Breast epithelium (tissue), 4 donors: ENCODE measurements around the gene ITGA8. TPM values are rescaled to one million over a fixed set of nuclear protein-coding genes. Genes with fewer than 3 reads are reported as not detected.

Source experiments
- DNase-seq, 2 donors: peaks; one replicate each; pipeline ENCODE4 v3.0.0-alpha.2; 2019; ENCODE audit warnings: low spot score in 2 of 2
- H3K27ac ChIP-seq, 2 donors: fragments of 200-600 bp; sonication (generic) in 1 of 2; one replicate each; pipeline ENCODE4 v1.5.1; 2016 to 2019; ENCODE audit warnings: mild to moderate bottlenecking in 1 of 2
- H3K27me3 ChIP-seq, 2 donors: fragments of 200-600 bp; sonication (generic) in 1 of 2; one replicate each; pipeline versions ENCODE4 v1.5.1 to v1.6.0; 2017 to 2019; ENCODE audit warnings: control low read depth in 1 of 2, mild to moderate bottlenecking in 1 of 2
- H3K36me3 ChIP-seq: fragments of 200-600 bp; one replicate; pipeline ENCODE4 v1.5.1; 2019
- H3K4me1 ChIP-seq, 2 donors: fragments of 200-600 bp; sonication (generic); one replicate each; pipeline ENCODE4 v1.5.1; 2016 to 2019; ENCODE audit warnings: control low read depth in 1 of 2
- H3K4me3 ChIP-seq, 3 donors: fragments of 200-600 bp; sonication (generic); 1 replicate in 2 of 3; 2 replicates in 1 of 3; pipeline ENCODE4 v1.5.1; 2016 to 2019; ENCODE audit warnings: mild to moderate bottlenecking in 3 of 3, moderate library complexity in 2 of 3
- H3K9me3 ChIP-seq, 2 donors: fragments of 200-600 bp; sonication (generic) in 1 of 2; one replicate each; pipeline ENCODE4 v1.5.1; 2016 to 2019; ENCODE audit warnings: control low read depth in 1 of 2
- POLR2A ChIP-seq: fragments of 450-650 bp; IDR thresholded peaks from one replicate; pipeline ENCODE4 v1.6.1; 2016; ENCODE audit warnings: antibody characterized with exemption, mild to moderate bottlenecking, moderate library complexity
- POLR2AphosphoS5 ChIP-seq, 3 donors: sonication (generic); formaldehyde crosslinking; IDR thresholded peaks; one replicate each; pipeline ENCODE4 v1.6.1; 2017; ENCODE audit warnings: antibody characterized with exemption in 3 of 3
- intact Hi-C: fragments of 100-400 bp; cut with DNase I; formaldehyde crosslinking; loops from one replicate; pipeline ENCODE4 v1.15.1; 2023; ENCODE audit warnings: low total_unique reads
- total RNA-seq, 3 donors: library from RNA; depleted of rRNA; stranded (reverse); fragments of >200 nt; gene quantifications; one replicate each; pipeline ENCODE4 v1.1.0, GENCODE V29; 2016
- TF ChIP-seq, protein P1 (sequence below), 3 donors: fragments of 450-650 bp; IDR thresholded peaks; one replicate each; pipeline ENCODE4 v1.5.1; 2016 to 2017; ENCODE audit warnings: antibody characterized with exemption in 3 of 3, mild to moderate bottlenecking in 3 of 3, moderate library complexity in 3 of 3

The ITGA8 gene
- total RNA-seq, 3 donors from 2014 or later = 2.0 to 2.9 (median 2.6) TPM

DNA sequence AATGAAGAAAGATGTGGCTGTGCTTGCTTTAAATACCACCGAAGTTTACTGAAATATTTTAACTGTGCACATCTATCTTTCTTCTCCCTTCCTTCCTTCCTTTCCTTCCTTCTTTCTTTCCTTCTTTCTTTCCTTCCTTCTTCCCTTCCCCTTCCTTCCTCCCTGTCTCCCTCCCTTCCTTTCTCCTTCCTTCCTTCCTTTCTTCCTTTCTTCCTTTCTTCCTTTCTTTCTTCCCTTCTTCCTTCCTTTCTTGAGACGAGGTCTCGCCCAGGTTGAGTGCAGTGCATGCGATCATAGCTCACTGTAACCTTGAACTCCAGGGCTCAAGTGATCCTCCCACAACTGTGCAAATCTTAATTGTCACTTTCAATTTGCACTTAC lies 190.9 kb downstream of the ITGA8 start:
- TF ChIP-seq POLR2A = no peak
- TF ChIP-seq POLR2AphosphoS5 (IDR thresholded peaks at IDR 0.05) = no peak
- TF ChIP-seq, protein P1, sequence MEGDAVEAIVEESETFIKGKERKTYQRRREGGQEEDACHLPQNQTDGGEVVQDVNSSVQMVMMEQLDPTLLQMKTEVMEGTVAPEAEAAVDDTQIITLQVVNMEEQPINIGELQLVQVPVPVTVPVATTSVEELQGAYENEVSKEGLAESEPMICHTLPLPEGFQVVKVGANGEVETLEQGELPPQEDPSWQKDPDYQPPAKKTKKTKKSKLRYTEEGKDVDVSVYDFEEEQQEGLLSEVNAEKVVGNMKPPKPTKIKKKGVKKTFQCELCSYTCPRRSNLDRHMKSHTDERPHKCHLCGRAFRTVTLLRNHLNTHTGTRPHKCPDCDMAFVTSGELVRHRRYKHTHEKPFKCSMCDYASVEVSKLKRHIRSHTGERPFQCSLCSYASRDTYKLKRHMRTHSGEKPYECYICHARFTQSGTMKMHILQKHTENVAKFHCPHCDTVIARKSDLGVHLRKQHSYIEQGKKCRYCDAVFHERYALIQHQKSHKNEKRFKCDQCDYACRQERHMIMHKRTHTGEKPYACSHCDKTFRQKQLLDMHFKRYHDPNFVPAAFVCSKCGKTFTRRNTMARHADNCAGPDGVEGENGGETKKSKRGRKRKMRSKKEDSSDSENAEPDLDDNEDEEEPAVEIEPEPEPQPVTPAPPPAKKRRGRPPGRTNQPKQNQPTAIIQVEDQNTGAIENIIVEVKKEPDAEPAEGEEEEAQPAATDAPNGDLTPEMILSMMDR (IDR thresholded peaks at IDR 0.05) = no peak
- Histone ChIP-seq H3K9me3 (no peaks in the 10 kb centered on the region), H3K27me3 (no peaks in the 10 kb centered on the region), H3K4me3 (no peak overlapping the region), H3K4me1 (no peaks in the 10 kb centered on the region), H3K36me3 (no peaks in the 10 kb centered on the region), H3K27ac (no peak overlapping the region)
- intact Hi-C loops = no loop called here
- no peak for DNase-seq

GRCh38 chr10:15526754-15527153 lies 193.0 kb downstream of the ITGA8 start:
- H3K27me3 ChIP-seq = no peaks in the 10 kb centered on the region
- TF ChIP-seq, protein P1 (IDR thresholded peaks at IDR 0.05) = no peak
- TF ChIP-seq POLR2A (no peak), POLR2AphosphoS5 (IDR thresholded peaks at IDR 0.05) (no peak)
- no peak overlapping the region for H3K4me3 ChIP-seq
- intact Hi-C loops = no loop called here
- no peaks in the 10 kb centered on the region for H3K4me1 ChIP-seq
- H3K27ac ChIP-seq = no peak overlapping the region
- no peak for DNase-seq
- no peaks in the 10 kb centered on the region for H3K9me3 ChIP-seq
- H3K36me3 ChIP-seq = no peaks in the 10 kb centered on the region

GRCh38 chr10:15521328-15521903 lies 198.3 kb downstream of the ITGA8 start:
- Histone ChIP-seq H3K27ac (no peak overlapping the region), H3K27me3 (no peaks in the 10 kb centered on the region), H3K36me3 (no peaks in the 10 kb centered on the region), H3K4me3 (no peak overlapping the region), H3K9me3 (no peaks in the 10 kb centered on the region), H3K4me1 (no peaks in the 10 kb centered on the region)
- DNase-seq = no peak
- intact Hi-C loops = no loop called here
- TF ChIP-seq POLR2A (no peak), POLR2AphosphoS5 (IDR thresholded peaks at IDR 0.05) (no peak)
- TF ChIP-seq, protein P1 (IDR thresholded peaks at IDR 0.05) = no peak

- H3K27ac ChIP-seq = no peak overlapping the region
- H3K4me3 ChIP-seq = no peak overlapping the region
- intact Hi-C loops = no loop called here
- H3K36me3 ChIP-seq = no peaks in the 10 kb centered on the region
- no peak for TF ChIP-seq POLR2AphosphoS5 (IDR thresholded peaks at IDR 0.05)
- TF ChIP-seq, protein P1 (IDR thresholded peaks at IDR 0.05) = no peak
- TF ChIP-seq POLR2A = no peak
- DNase-seq = no peak
- no peaks in the 10 kb centered on the region for H3K9me3 ChIP-seq
- no peaks in the 10 kb centered on the region for H3K4me1 ChIP-seq
- H3K27me3 ChIP-seq = no peaks in the 10 kb centered on the region
These were observed 201.5 kb downstream of the ITGA8 start for GRCh38 chr10:15518250-15518649.

GRCh38 chr10:15516256-15517085 lies 203.3 kb downstream of the ITGA8 start:
- intact Hi-C loops = no loop called here
- Histone ChIP-seq H3K4me1 (no peaks in the 10 kb centered on the region), H3K36me3 (no peaks in the 10 kb centered on the region), H3K27ac (no peak overlapping the region), H3K9me3 (no peaks in the 10 kb centered on the region), H3K4me3 (no peak overlapping the region), H3K27me3 (no peaks in the 10 kb centered on the region)
- TF ChIP-seq POLR2A (no peak), POLR2AphosphoS5 (IDR thresholded peaks at IDR 0.05) (no peak)
- TF ChIP-seq, protein P1 (IDR thresholded peaks at IDR 0.05) = no peak
- no peak for DNase-seq
